GM19468 (cell line): Measurements from ENCODE around the gene GRPEL2.
A peak's percentile ranks its signal among the peaks of the same experiment; 100 is the strongest.

ENCODE experiments used
- ATAC-seq: cut with Tn5 transposase; IDR thresholded peaks from one replicate; pipeline ENCODE4 v1.9.1; 2021; ENCODE audit warnings: mild to moderate bottlenecking, moderate library complexity, moderate number of reproducible peaks; ENCODE audit not compliant: unreplicated experiment; ENCODE audit errors: extremely low read depth

Gene GRPEL2

DNA sequence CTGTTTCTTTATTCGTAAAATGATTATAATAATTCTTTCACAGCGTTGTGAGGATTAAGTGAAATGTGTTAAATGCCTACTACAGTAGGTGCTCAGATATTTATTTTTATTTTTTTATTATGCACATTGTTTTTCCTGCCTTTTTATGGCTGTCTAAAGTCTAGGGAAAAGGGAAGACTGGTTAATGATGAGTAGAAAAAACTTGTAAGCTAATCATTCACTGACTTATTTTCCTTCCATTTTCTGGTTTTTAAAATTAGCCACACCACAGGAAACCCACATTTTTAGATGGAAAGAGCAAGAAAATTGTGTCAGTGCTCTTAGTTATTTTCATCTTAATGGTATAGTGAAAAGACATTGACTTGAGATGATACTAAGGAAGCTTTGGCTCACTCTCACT is 8.6 kb downstream of the GRPEL2 start:
- ATAC-seq: no peak

DNA sequence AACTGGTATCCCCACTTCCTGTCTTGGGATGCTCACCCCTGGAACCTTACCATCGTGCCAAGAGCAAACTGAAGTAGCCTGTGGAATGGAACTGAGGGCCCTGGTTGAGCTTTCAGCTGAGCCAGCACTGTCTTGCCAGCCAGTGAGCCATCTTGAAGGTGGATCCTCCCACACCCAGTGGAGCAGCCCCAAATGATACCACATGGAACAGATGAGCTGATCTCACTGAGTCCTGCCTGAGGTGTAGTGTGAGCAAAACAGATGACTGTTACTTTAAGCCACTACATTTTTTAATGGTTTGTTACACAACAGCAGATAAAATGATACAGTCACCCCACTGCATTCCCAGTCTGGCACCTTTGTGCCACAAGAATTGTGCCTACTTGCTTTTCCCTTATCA is 10.4 kb downstream of the GRPEL2 start:
- no peak for ATAC-seq

DNA sequence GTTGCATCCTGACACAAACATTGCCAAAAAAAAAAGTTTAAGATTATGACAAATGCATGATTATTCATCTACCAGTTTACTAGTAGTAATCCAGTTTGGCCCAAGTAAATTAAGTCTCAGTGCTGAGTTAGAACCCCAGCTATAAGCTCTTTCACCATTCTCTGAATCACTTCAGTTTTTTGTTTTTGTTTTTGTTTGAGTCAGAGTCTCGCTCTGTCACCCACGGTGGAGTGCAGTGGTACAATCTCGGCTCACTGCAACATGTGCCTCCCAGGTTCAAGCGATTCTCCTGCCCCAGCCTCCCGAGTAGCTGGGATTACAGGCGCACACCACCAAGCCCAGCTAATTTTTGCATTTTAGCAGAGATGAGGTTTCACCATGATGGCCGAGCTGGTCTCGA is 11.1 kb downstream of the GRPEL2 start:
- ATAC-seq: no peak

DNA sequence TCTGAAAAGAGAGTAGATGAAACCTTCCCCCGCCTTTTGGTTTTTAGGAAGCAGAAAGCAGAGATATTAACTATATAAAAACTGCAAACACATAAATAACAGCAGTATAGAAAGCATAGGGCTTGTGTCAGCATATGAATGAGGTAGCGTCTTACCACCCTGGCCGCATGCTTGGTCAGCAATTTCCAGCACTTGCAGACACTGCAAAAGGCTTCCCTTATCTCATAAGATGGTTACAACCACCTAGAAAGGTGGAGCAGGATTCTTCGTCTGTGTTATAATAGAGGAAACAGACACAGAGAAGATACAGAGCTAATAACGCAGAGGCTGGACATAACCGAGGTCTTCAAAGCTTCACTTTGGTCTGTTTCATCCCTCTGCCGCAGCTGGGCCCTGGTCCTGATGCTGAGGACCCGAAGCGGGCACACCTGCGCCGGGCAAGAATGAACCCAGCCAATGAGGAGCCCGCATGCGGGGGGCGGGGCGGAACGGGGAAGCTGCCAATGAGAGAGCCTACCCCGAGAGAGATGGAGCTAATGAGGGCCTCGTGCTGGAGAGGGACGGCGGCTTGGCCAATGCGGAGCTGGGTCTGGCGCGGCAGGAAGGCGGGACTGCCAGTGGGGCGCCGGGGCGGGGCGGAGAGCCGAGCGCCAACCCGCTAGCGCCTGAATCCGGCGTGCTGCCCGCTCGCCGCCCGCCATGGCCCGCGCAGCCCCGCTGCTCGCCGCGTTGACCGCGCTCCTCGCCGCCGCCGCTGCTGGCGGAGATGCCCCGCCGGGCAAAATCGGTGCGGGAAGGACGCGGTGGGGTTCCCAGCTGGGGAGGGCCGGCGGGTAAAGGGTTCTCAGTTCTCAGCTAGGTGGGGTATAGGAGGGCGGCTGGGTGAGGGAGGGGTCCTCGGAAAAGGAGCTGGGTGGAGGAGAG is 12.3 kb downstream of the GRPEL2 start, which contains the start of gene PCYOX1L:
PCYOX1L (plus strand) TSS at position 677 of the 924 bp plus-strand sequence; CDS start at position 700, 23 bp downstream.
- peak; percentile 100 for ATAC-seq

DNA sequence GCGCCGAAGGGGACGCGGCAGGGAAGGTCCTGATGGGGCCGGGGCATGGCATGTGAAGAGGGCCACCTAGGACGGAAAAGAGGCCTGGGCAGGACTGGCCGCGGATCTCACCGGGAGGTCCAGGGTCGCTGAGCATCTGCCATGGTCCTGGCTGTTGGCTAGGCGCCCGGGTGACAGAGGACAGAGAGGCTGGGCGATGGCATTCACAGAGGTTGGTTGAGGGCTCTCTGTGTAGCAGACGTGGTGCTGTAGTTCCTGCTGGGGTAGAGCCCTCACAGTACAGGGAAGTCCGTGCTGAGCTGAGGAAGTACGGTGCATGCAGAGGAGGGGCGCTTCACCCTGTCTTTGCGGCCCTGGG is 13.0 kb downstream of the GRPEL2 start:
- ATAC-seq: no peak

DNA sequence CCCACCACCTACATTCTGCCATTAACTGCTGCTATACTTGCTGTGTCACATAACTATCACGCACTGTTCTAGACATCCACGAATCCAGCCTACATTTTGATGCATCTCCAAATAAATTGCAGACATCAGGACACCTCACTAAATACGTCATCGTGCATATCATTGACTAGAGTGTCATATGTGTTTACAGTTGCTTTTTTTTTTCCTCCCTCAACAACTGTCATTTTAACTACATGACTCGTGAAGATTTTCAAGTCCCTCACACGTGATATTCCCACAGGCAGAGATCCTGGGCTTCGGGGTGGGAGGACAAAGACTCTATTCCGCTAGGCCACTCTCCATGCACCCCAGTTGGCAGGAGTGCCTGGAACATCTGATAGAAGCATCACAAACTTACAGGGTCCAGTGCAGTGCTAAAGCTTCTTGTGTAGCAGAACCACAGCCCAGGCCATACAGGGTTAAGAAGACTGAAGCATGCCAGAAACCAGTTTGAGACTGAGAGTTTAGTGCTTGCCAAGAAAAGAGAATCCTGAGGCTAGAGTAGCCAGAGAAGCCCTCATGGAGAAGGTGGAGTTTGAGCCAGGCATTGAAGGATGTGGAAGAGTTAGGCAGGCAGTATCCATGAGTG is 13.7 kb downstream of the GRPEL2 start:
- no peak for ATAC-seq

DNA sequence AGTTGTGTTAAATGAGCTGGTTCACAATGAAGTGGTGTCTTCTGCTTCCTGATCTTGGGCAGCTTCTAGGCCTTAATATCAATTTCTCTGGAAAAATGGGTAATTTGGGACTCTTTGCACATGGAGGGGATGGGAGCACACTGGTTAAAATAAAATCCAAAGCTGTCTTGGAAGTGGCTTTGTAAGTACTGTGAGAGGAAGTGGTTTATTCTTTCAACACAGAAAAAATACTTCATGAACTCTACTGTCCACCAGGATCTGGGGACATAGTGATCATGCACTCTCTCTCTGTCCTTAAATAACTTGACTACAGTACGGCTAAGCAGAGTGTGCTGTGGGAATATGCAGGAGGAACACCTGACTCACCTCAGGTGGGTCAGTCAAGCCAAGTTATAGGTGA is 15.0 kb downstream of the GRPEL2 start:
- no peak for ATAC-seq

DNA sequence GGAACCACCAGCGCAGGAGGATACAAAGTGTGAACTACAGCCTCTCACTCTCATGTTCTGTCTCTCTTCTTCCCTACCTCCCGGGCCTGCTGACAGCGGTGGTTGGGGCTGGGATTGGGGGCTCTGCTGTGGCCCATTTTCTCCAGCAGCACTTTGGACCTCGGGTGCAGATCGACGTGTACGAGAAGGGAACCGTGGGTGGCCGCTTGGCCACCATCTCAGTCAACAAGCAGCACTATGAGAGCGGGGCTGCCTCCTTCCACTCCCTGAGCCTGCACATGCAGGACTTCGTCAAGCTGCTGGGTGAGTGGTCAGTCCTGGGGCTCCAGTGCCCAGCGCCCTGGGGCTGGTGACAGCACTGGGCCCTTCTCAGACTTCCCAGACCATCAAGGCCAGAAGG is 17.2 kb downstream of the GRPEL2 start:
- ATAC-seq: no peak

DNA sequence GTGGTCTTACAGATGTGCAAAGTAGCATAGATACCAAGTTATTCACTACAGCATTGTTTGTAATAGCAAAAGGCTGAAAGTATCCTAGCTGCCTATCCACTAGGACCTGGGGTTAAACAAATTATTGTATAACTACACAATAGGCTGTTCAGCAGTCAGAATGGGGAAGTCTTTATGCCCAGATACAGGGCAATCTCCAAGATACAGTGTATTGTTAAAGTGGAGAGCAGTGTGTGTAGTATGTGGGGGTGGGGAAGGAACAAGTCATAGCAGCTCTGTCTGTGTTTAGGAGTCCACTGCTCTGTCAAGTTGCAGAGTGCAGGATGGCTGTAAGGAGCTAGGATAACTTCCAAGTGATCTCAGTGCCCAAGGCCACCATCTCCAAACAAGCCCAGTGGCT is 18.1 kb downstream of the GRPEL2 start:
- ATAC-seq: no peak

DNA sequence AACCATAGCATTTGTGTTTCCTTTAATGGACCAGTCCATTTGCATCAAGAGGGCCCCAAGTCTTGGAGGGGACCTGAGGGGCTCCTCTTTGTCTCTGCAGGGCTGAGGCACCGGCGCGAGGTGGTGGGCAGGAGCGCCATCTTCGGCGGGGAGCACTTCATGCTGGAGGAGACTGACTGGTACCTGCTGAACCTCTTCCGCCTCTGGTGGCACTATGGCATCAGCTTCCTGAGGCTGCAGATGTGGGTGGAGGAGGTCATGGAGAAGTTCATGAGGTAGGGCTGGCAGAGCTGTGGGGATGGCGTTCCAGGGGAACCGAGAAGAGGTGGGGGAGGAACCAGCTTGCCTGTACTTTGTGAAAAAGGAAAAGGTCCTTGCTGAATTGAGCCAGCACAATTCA is 18.6 kb downstream of the GRPEL2 start:
- ATAC-seq: no peak

DNA sequence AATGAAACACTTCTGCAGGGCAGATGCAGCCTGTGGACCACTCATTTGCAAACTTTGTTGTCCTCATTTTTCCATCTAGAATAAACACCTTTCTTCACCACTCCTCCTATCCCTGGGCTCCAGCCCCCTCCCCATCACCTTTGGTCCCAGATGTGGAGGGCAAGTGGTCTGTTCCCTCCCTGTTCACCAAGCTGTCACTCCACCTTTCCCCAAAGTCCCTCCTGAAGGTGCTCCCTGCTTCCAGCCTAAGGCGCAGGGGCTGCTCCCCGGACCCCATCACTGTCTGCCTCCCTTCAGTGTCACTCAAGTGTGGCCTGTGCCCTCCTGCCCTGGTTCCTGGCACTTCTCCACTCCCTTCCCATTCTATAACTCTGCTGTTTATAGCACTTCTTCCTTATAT is 19.4 kb downstream of the GRPEL2 start:
- no peak for ATAC-seq

DNA sequence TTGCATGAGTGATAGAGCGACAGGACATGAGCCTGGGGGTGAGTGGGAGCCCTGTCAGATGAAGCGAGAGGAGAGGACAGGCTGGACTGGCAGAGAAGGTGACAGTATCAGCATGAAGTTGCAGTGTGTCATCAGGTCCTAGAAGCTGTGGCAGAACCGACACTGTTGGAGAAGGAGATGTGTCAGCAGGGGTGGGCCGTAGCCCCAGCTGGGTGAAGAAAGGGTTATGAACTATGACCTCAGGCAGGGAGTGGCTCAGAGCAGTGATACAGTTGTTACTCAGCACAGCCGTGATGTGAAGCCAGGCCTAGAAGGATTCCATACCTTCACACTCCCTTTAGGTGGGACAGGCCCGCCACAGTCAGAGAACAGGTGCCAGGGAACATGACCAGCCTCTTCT is 20.1 kb downstream of the GRPEL2 start:
- ATAC-seq: no peak

DNA sequence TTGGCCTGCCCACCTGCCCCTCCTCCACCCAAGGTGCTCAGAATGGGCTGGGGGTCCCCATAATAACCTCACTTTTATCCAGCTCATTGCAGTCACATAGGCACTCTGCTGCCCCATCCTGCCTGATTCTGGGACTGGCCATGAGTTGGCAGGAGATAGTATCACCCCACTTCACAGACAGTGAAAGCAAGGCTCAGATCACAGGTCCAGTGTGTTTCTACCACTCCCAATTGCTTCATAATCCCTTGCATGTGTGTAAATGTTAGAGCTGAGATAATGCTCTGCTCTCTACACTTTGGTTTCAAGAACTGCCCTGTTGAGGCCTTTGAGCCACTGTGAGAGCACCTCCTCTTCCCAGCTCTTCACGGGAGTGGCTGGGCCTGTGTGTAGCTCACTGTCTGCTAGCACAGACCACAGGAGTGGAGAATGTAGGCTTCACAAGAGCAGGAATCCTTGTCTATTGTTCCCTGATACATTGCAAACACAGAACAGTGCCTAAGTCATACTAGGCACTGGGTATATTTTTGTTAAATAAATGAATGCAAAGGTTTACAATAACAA is 20.9 kb downstream of the GRPEL2 start:
- ATAC-seq: no peak

DNA sequence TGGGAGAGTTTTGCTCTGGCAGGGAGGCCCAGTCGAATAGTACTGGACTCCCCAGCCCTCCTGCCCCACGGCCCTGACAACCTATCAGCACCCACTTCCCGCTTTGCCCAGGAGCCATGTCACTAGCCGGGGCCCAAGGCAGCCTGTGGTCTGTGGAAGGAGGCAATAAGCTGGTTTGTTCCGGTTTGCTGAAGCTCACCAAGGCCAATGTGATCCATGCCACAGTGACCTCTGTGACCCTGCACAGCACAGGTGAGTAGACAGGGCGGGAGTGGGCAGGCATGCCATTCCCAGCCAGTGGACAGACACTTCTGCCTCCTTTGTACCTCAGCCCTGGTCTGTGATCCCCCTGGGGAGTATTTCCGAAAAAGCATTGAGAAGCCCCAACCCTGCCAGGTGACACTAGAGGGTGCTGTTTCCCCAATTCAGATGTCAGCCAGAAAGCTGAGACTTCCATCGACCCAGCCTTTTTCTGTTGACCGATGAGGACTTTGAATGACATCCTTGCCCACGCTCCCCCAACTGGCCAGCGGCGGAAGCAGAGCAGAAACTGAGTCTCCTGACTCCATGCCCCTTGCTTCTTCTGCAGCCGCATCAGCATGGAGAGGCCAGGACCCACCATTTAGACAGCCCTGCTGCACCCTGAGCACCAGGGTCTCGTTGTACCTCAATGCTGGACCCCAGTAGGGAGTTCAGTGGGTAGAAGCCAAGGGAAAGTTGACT is 22.1 kb downstream of the GRPEL2 start:
- ATAC-seq: peak; percentile 41

DNA sequence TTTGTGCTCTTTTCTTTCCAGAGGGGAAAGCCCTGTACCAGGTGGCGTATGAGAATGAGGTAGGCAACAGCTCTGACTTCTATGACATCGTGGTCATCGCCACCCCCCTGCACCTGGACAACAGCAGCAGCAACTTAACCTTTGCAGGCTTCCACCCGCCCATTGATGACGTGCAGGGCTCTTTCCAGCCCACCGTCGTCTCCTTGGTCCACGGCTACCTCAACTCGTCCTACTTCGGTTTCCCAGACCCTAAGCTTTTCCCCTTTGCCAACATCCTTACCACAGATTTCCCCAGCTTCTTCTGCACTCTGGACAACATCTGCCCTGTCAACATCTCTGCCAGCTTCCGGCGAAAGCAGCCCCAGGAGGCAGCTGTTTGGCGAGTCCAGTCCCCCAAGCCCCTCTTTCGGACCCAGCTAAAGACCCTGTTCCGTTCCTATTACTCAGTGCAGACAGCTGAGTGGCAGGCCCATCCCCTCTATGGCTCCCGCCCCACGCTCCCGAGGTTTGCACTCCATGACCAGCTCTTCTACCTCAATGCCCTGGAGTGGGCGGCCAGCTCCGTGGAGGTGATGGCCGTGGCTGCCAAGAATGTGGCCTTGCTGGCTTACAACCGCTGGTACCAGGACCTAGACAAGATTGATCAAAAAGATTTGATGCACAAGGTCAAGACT is 22.8 kb downstream of the GRPEL2 start:
- no peak for ATAC-seq

DNA sequence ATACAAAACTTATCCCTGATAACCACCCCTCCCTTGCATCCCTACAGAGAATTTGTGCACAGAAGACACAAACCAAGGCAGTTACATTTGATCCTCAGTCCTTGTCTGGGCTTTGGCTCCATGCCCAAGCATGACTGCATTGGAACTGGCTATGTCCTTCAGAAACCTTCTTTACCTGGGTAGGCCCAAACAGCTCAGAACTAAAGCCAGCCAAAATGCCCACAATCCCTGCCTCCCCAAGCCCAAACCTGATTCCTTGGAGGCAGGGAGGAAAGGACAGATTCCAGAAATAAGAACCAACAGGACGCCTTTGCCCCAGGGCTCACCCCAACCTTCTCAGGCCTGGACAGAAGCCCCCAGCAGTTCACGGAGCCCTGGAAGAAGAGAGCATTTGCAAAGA is 25.6 kb downstream of the GRPEL2 start:
- ATAC-seq: no peak

DNA sequence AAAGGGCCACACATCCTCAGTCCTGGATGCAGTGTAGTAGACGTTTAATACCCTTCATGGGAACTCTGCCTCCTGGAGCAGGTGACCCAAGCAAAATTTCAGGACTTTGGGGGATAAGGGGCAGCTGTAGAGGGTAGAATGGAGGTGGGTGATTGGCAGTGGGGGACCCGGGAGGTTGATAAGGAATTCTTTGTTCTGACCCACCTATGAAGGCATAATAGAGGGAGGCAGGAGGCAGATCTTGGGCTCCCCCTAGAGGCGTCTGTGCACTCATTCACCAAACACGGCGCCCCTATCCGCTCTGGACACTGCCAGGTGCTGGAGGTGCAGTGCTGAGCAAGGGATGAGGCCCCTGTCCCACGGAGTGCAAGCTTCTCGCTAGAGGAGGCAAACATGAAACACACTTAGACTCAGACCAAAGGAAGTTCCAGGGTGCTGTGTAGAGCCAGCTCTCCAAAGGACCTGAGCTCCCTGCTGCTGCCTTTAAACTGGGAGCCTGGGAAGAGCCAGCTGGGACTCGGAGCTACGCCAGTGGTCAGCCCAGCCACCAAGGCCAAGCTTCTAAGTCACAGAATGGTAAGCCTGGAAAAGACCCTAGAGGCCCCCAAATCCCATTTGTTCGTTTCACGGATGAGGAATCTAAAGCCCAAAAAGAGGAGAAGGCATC is 26.1 kb downstream of the GRPEL2 start:
- peak; percentile 71 for ATAC-seq

DNA sequence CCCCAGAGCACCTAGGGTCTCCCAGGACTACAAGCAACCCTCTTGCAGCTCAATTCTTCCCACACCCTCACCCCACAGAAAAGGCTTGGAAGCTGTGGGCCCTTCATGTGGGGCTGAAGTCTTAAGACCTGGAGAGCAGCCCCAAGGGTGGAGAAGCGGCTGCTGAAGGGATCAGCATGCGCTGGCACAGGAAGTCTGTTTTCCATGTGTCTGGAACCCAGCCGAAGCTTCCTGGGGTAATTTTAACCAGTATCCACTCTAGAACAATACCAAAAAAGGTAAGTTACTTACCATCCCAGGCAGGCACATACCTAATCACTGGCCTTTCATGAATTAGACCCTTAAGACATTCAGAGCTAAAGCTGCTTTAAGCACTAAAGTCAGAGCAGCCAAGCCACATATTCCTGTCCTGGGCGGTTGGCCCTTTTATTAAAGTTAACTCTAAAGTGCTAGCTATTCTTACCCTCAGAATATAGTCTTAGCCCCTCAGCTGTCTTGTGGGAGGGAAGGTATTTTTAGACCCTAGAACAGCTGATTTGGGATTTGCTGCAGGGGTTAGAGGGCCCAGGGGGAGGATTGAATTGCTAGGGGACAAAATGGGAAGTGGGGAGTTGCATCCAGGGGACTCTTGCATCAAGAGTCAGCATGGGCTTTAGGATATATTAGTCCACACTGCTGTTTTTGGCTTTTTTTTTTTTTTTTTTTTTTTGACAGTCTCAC is 26.9 kb downstream of the GRPEL2 start:
- no peak for ATAC-seq

DNA sequence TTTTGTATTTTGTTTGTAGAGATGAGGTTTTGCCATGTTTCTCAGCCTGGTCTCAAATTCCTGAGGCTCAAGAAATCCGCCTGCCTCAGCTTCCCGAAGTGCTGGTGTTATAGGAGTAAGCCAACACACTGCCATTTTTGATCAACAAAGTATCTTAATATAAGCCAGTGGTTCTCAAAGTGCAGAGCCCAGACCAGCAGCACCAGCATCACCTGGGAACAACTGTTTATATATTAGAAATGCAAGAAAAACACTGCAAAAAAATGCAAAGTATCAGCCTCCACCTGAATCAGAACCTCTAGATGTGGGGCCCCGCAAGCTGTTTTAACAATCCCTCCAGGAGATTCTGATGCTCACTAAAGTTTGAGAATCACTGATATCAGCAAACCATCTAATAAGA is 27.6 kb downstream of the GRPEL2 start:
- ATAC-seq: no peak
